Muscle layer of colon (tissue), 2 donors: ENCODE results near the gene BICRA.
A peak's percentile ranks its signal among the peaks of the same experiment; 100 is the strongest.
"Not testable (repeated sequence)": the region's sequence is repeated elsewhere in the genome, so short reads cannot be mapped to it uniquely, and the experiment has no call there.

Experiments
- H3K27ac ChIP-seq: one replicate; pipeline ENCODE4 v1.7.0; 2013; ENCODE audit warnings: low read depth, mild to moderate bottlenecking, low read length, moderate library complexity
- H3K27me3 ChIP-seq, 2 donors: one replicate each; pipeline ENCODE4 v1.7.0; 2013; ENCODE audit warnings: low read length in 2 of 2, mild to moderate bottlenecking in 2 of 2; ENCODE audit not compliant: insufficient read depth in 2 of 2, control insufficient read depth in 1 of 2
- H3K36me3 ChIP-seq: one replicate; pipeline ENCODE4 v1.7.0; 2013; ENCODE audit warnings: mild to moderate bottlenecking, low read length; ENCODE audit not compliant: insufficient read depth
- H3K4me1 ChIP-seq: one replicate; pipeline ENCODE4 v1.7.0; 2013; ENCODE audit warnings: mild to moderate bottlenecking, low read length; ENCODE audit not compliant: insufficient read depth
- H3K4me3 ChIP-seq, 2 donors: one replicate each; pipeline ENCODE4 v1.7.0; 2013; ENCODE audit warnings: low read length in 2 of 2, low read depth in 1 of 2, mild to moderate bottlenecking in 1 of 2, moderate library complexity in 1 of 2
- H3K9ac ChIP-seq: one replicate; pipeline ENCODE4 v1.7.0; 2013; ENCODE audit warnings: low read length
- H3K9me3 ChIP-seq: one replicate; pipeline ENCODE4 v1.7.0; 2013; ENCODE audit warnings: mild to moderate bottlenecking, low read length
- donor health status: abdominal sarcoma.
- donor health status: Adenocarcinoma of cecum.

BICRA gene

GRCh38 chr19:47623151-47623920 lies 14.4 kb downstream of the BICRA start:
- peak overlapping the region; percentile 23 for H3K27ac ChIP-seq
- H3K9ac ChIP-seq: no peak overlapping the region
- H3K4me1 ChIP-seq: peaks cover 50% of the 10 kb centered on the region
- peaks cover 6% of the 10 kb centered on the region for H3K36me3 ChIP-seq
- H3K27me3 ChIP-seq: no peaks in the 10 kb centered on the region
- no peaks in the 10 kb centered on the region for H3K9me3 ChIP-seq
- H3K4me3 ChIP-seq: no peak overlapping the region

- H3K4me3 ChIP-seq: no peak overlapping the region
- peaks cover 44% of the 10 kb centered on the region for H3K4me1 ChIP-seq
- no peaks in the 10 kb centered on the region for H3K9me3 ChIP-seq
- H3K9ac ChIP-seq: peak overlapping the region; percentile 36
- peaks cover 6% of the 10 kb centered on the region for H3K36me3 ChIP-seq
- no peak overlapping the region for H3K27ac ChIP-seq
- H3K27me3 ChIP-seq: no peaks in the 10 kb centered on the region
Observed at GRCh38 chr19:47623921-47624391, 15.0 kb downstream of the BICRA start.

- peak overlapping the region; percentile 60 for H3K27ac ChIP-seq
- H3K4me1 ChIP-seq: peaks cover 32% of the 10 kb centered on the region
- H3K36me3 ChIP-seq: peaks cover 6% of the 10 kb centered on the region
- H3K4me3 ChIP-seq: peak overlapping the region in 1 of 2 donors; percentile 11
- H3K9ac ChIP-seq: no peak overlapping the region
- no peaks in the 10 kb centered on the region for H3K27me3 ChIP-seq
- H3K9me3 ChIP-seq: no peaks in the 10 kb centered on the region
Observed at GRCh38 chr19:47625650-47626049, 16.7 kb downstream of the BICRA start.

- Histone ChIP-seq H3K27me3 (no peaks in the 10 kb centered on the region), H3K36me3 (peaks cover under 1% of the 10 kb centered on the region), H3K9ac (no peak overlapping the region), H3K9me3 (no peaks in the 10 kb centered on the region), H3K27ac (peak overlapping the region; percentile 60), H3K4me1 (peaks cover 31% of the 10 kb centered on the region), H3K4me3 (peak overlapping the region in 1 of 2 donors; percentile 11)
Observed at GRCh38 chr19:47626238-47626637, 17.3 kb downstream of the BICRA start.

- H3K27ac ChIP-seq: no peak overlapping the region
- H3K9me3 ChIP-seq: no peaks in the 10 kb centered on the region
- H3K4me3 ChIP-seq: no peak overlapping the region
- peaks cover 41% of the 10 kb centered on the region for H3K4me1 ChIP-seq
- no peak overlapping the region for H3K9ac ChIP-seq
- H3K27me3 ChIP-seq: no peaks in the 10 kb centered on the region
- no peaks in the 10 kb centered on the region for H3K36me3 ChIP-seq
Observed at GRCh38 chr19:47628078-47628771, 19.3 kb downstream of the BICRA start.

GRCh38 chr19:47630594-47630993 lies 21.7 kb downstream of the BICRA start:
- no peaks in the 10 kb centered on the region for H3K9me3 ChIP-seq
- no peak overlapping the region for H3K4me3 ChIP-seq
- H3K4me1 ChIP-seq: peaks cover 44% of the 10 kb centered on the region
- no peak overlapping the region for H3K27ac ChIP-seq
- H3K27me3 ChIP-seq: no peaks in the 10 kb centered on the region
- H3K9ac ChIP-seq: no peak overlapping the region
- no peaks in the 10 kb centered on the region for H3K36me3 ChIP-seq

- Histone ChIP-seq H3K4me3 (no peak overlapping the region), H3K36me3 (no peaks in the 10 kb centered on the region), H3K9ac (no peak overlapping the region), H3K27me3 (no peaks in the 10 kb centered on the region), H3K27ac (peak overlapping the region; percentile 75), H3K4me1 (peaks cover 31% of the 10 kb centered on the region), H3K9me3 (no peaks in the 10 kb centered on the region)
Observed at GRCh38 chr19:47631681-47632446, 22.9 kb downstream of the BICRA start.

GRCh38 chr19:47633517-47633916 lies 24.6 kb downstream of the BICRA start:
- no peaks in the 10 kb centered on the region for H3K36me3 ChIP-seq
- H3K9me3 ChIP-seq: no peaks in the 10 kb centered on the region
- no peak overlapping the region for H3K9ac ChIP-seq
- no peak overlapping the region for H3K4me3 ChIP-seq
- H3K27ac ChIP-seq: peak overlapping the region; percentile 88
- peaks cover 33% of the 10 kb centered on the region for H3K4me1 ChIP-seq
- no peaks in the 10 kb centered on the region for H3K27me3 ChIP-seq

- Histone ChIP-seq H3K9ac (no peak overlapping the region), H3K27ac (peak overlapping the region; percentile 88)
Observed at GRCh38 chr19:47633996-47634395, 25.1 kb downstream of the BICRA start.

GRCh38 chr19:47635152-47635754 lies 26.3 kb downstream of the BICRA start:
- peak overlapping the region; percentile 88 for H3K27ac ChIP-seq
- H3K9me3 ChIP-seq, H3K27me3 ChIP-seq, H3K4me3 ChIP-seq, H3K9ac ChIP-seq, H3K36me3 ChIP-seq: not testable (repeated sequence)
- peaks cover 34% of the 10 kb centered on the region for H3K4me1 ChIP-seq

More at GRCh38 chr19:47633996-47634395, 25.1 kb downstream of the BICRA start:
- Histone ChIP-seq H3K4me3 (no peak overlapping the region), H3K4me1 (peaks cover 34% of the 10 kb centered on the region), H3K36me3 (no peaks in the 10 kb centered on the region), H3K9me3 (no peaks in the 10 kb centered on the region), H3K27me3 (no peaks in the 10 kb centered on the region)

GRCh38 chr19:47637550-47637949 lies 28.6 kb downstream of the BICRA start:
- Histone ChIP-seq H3K36me3 (no peaks in the 10 kb centered on the region), H3K4me3 (no peak overlapping the region), H3K9me3 (no peaks in the 10 kb centered on the region), H3K4me1 (peaks cover 26% of the 10 kb centered on the region), H3K9ac (no peak overlapping the region), H3K27me3 (no peaks in the 10 kb centered on the region), H3K27ac (peak overlapping the region; percentile 54)
